ENCODE results near the gene DMRT1.
A peak's percentile ranks its signal among the peaks of the same experiment; 100 is the strongest.

DMRT1 gene

GRCh38 chr9:970151-970996 is 128.9 kb downstream of the DMRT1 start:
- CTCF ChIA-PET: interaction anchor here (0.6 kb wide), 1 partner anchor 1305 kb away, joined by 3 read pairs; no protein-coding TSS in a partner anchor
- no peak overlapping the region for H3K27ac ChIP-seq
- no peak for DNase-seq (ENCODE audit: low spot score)
- POLR2A ChIA-PET (ENCODE audit: low non-redundant PET): no interaction called here
- TF ChIP-seq CTCF (conservative IDR thresholded peaks at IDR 0.05; ENCODE audit: low read depth): no peak

GRCh38 chr9:971901-972500 is 130.5 kb downstream of the DMRT1 start:
- CTCF ChIA-PET: no interaction called here
- POLR2A ChIA-PET (ENCODE audit: low non-redundant PET): no interaction called here
- no peak for TF ChIP-seq CTCF (conservative IDR thresholded peaks at IDR 0.05; ENCODE audit: low read depth)
- peak; percentile 32 for DNase-seq (ENCODE audit: low spot score)
- no peak overlapping the region for H3K27ac ChIP-seq

DNA sequence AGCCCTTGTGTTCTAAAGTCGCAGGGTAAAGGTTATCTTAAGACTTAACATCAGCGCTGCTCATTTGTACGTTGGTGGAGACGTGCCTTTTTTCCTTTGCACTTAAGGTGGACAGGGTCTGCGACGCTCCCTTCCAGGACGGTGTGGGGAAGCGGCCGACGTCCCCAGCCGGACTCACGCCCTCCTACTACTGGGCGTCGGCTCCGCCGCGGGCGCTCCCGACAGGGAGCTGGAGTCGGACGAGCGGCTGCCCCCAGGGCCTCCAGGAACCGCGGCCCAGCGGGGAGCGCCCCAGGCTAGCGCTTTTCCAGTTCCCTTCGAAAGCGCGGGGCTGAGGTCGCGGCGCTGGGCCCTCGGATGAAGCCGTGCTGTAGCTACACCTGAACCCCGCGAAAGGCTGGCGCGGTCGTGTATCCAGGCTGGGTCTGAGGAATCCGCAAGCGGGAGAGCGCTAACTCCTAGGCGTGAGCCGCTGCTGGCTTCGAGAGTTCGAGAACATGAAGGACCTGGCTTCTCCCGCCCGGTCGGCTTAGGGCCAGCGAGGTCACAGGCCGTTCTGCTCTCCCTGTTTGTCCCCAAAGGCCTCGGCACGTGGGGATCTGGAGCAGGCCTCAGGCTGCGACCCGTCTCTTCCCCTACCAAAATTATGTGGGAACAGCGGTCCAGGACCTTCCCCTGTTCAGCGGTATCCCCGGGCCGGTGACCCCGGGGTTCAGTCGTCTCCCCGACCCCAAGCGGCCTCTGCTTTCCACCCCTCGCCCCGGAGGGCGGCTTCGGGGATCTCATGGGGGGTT is 131.2 kb downstream of the DMRT1 start:
- H3K27ac ChIP-seq: no peak overlapping the region
- ChIA-PET POLR2A (ENCODE audit: low non-redundant PET) (no interaction called here), CTCF (no interaction called here)
- no peak for TF ChIP-seq CTCF (conservative IDR thresholded peaks at IDR 0.05; ENCODE audit: low read depth)
- DNase-seq (ENCODE audit: low spot score): no peak

- ChIA-PET POLR2A (ENCODE audit: low non-redundant PET) (no interaction called here), CTCF (no interaction called here)
- TF ChIP-seq CTCF (conservative IDR thresholded peaks at IDR 0.05; ENCODE audit: low read depth): no peak
- no peak overlapping the region for H3K27ac ChIP-seq
- DNase-seq (ENCODE audit: low spot score): no peak
These were observed 131.9 kb downstream of the DMRT1 start for GRCh38 chr9:973295-973834.

DNA sequence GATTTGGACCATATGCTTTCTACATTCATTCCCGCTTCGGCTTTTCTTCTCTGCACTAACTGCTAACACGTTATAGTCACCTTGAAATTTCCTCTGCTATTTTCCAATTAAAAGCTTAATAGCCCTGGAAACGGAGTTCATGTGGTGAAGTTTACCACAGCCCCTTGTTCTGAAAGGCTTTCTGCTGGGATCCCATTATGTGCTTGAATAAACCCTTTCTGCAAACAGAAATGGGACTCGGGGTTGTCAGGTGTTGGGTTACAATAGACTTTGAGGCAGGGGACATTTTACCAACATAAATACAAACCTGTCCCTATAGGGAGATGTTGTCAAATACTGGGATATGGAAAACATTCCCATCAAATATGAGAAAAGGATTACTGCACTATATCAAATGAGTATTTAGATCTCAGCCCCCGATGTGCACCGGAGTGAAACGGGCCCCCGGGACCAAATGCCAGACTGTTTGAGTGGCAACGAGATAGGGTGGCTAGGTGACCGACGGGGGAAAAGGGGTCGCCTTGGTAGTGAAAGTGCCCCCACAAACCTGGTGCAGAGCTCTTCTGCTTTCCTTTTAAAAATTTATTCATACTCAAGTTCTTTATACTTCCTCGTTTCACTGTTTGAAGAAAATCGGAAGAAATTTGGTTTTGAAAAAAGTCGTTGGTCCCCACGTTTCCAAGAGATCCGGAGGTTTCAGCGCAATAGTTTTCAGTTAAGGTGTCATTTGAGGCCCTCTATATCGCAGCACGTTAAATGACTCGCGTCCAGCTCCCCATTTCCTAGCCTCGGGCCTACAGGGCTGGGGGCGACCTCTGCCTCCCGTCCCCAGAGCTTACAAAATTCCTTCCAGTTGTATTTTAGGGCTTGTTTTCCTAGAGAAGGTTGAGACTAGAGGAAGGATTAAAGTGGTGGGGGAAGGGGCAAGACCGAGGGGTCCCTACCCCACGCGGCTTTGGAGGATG is 132.8 kb downstream of the DMRT1 start:
- ChIA-PET CTCF (interaction anchor here (1.0 kb wide), 1 partner anchor 46 kb away, joined by 5 read pairs; no protein-coding TSS in a partner anchor), POLR2A (ENCODE audit: low non-redundant PET) (no interaction called here)
- no peak overlapping the region for H3K27ac ChIP-seq
- no peak for TF ChIP-seq CTCF (conservative IDR thresholded peaks at IDR 0.05; ENCODE audit: low read depth)
- DNase-seq (ENCODE audit: low spot score): no peak
